Stomach smooth muscle (tissue), 2 donors: ENCODE data around the gene CADPS.

Source experiments
- H3K27ac ChIP-seq: one replicate; pipeline ENCODE4 v1.7.0; 2013; ENCODE audit warnings: mild to moderate bottlenecking, low read length, inconsistent platforms
- H3K27me3 ChIP-seq, 2 donors: one replicate each; pipeline ENCODE4 v1.7.0; 2013; ENCODE audit warnings: low read length in 2 of 2; ENCODE audit not compliant: insufficient read depth in 2 of 2, control insufficient read depth in 1 of 2
- H3K36me3 ChIP-seq, 2 donors: one replicate each; pipeline ENCODE4 v1.7.0; 2013; ENCODE audit warnings: low read length in 2 of 2; ENCODE audit not compliant: control insufficient read depth in 2 of 2, insufficient read depth in 2 of 2
- H3K4me1 ChIP-seq: one replicate; pipeline ENCODE4 v1.7.0; 2013; ENCODE audit warnings: low read length; ENCODE audit not compliant: control insufficient read depth, insufficient read depth
- H3K4me3 ChIP-seq, 2 donors: one replicate each; pipeline ENCODE4 v1.7.0; 2013; ENCODE audit warnings: low read length in 2 of 2
- H3K9ac ChIP-seq, 2 donors: one replicate each; pipeline ENCODE4 v1.7.0; 2013; ENCODE audit warnings: low read length in 2 of 2, mild to moderate bottlenecking in 1 of 2
- H3K9me3 ChIP-seq, 2 donors: one replicate each; pipeline ENCODE4 v1.7.0; 2013; ENCODE audit warnings: low read length in 2 of 2; ENCODE audit not compliant: control insufficient read depth in 2 of 2
- donor health status: healthy.
- donor health status: Pancreatic carcinoma.

CADPS gene

DNA sequence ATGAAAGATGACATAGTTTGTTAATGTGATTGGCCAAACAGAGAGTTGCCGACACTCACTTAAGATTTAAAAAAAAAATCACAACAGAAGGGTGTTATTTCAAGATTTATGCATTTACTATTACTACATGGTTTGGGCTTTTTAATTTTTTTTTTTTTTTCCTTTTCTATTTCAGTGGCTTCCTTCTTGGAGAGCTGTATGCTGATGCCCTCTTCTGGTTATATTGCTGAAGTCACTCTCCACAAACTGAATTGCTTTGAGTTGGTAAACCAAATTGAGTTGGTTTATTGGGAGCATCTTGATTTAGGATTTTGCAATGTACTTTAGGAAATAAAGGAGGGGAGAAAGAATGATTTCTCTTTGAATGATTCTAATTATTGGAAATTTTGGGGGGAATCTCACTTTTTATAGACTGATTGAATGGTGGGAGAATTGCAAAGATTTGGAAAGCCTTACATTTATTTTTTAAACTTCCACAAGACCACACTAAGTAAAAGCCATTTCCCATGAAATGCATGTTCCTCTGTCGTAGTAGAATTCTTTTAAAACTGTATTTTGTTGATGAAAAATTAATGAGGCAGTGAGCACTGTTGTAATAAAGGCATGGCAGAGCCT lies 315.3 kb downstream of the CADPS start:
- Histone ChIP-seq H3K9me3 (no peaks in the 10 kb centered on the region), H3K36me3 (no peaks in the 10 kb centered on the region), H3K4me1 (no peaks in the 10 kb centered on the region), H3K9ac (no peak overlapping the region), H3K4me3 (no peak overlapping the region), H3K27ac (no peak overlapping the region), H3K27me3 (no peaks in the 10 kb centered on the region)

DNA sequence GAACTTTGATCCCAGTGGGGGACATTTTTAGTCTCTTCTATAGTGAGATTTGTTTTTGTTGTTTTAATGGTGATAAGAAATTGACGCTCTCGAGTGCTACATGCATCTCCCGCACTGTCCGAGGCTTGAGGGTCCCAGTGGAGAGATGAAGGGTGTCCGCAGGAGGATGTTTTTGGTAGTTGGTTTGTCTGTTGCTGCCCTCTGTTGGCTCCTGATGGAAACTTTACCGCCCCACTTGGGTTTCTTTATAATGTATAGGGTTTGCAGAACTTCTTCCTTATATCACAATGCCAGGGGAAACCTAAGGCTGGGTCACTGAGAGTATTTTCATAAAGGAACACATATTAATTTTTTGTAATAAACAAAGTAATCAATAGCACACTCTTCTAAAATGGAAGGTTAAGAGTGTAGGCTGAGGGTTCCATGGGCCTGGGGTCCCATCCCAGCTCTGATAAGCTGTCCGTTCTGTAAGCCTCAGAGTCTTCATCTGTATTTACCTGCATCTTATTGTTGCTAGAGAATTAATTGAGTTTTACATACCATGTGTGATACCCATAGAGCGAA lies 316.6 kb downstream of the CADPS start:
- H3K36me3 ChIP-seq, result no peaks in the 10 kb centered on the region
- no peak overlapping the region for H3K27ac ChIP-seq
- no peak overlapping the region for H3K4me3 ChIP-seq
- no peaks in the 10 kb centered on the region for H3K4me1 ChIP-seq
- no peak overlapping the region for H3K9ac ChIP-seq
- H3K27me3 ChIP-seq, result no peaks in the 10 kb centered on the region
- no peaks in the 10 kb centered on the region for H3K9me3 ChIP-seq

DNA sequence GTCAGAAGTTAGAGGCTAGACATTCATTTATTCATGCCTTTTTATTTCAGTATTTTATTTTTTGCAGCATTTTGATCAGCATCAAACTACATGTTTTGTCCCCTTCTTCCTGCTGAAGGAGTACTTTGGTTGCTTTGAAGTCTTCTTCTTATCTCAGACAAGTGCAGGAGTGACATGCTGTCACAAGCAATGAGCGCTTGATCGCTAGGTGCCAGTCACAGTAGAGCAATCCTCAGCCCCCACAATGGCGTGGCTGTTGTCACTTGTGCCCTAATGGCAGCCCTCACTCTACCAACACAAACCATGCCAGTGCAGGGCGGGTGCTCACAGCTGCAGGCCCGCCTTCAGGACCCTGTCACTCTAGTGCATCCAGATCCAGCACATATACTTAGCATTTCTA lies 317.2 kb downstream of the CADPS start:
- H3K9ac ChIP-seq, result no peak overlapping the region
- no peaks in the 10 kb centered on the region for H3K27me3 ChIP-seq

DNA sequence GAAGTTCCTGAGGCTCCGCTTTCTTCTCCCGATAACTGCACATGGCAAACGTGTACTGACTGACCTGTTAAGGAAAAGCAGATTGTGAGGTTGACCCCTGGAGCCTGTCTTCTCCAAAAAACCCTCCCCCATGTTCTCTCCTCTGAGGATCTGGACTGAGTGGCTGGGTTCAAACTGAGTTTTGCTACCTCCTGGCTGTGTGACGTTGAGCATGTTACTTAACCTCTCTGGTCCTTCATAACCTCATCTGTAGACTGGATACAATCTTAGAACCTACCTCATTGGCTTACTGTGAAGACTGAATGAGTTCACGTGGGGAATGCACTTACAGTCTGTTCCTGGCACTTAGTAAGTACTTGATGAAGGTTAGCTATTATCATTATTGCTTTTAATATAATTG lies 317.8 kb downstream of the CADPS start:
- Histone ChIP-seq H3K27me3 (no peaks in the 10 kb centered on the region), H3K27ac (no peak overlapping the region)

More for the DNA sequence above, 317.2 kb downstream of the CADPS start:
- no peaks in the 10 kb centered on the region for H3K9me3 ChIP-seq
- H3K36me3 ChIP-seq, result no peaks in the 10 kb centered on the region
- H3K4me1 ChIP-seq, result no peaks in the 10 kb centered on the region
- no peak overlapping the region for H3K27ac ChIP-seq
- no peak overlapping the region for H3K4me3 ChIP-seq

DNA sequence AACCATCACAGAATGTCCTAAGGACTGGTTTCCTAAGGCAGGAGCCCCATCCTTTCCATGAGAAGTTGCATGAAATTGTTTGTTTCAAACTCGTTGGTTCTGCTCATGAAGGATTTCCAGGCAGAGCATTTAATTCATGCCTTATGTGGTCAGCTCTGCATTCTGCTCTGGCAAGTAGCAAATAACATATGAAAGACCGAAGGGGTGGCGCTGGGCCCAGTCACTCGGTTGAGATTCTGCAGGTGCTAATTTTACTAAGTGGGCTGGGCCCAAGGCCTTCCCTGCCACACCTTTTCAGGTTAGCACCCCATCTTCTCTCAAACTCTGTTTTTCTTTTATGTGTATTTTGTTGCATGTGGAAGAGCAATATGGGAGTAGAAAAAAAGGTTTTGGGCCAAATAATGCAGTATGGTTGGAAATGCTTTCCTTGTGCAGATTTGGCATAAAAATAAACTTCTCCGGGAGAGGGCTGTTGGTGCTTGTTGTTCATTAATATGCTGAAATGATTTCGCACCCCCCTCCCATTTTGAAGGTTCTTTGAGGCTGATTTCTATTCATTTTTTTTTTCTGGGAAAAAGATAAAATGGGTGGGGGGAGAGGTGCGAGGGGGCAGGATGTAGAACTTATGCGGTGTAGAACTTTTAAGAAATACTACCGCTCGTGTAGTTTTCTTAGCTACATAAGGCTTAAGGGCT lies 318.9 kb downstream of the CADPS start:
- Histone ChIP-seq H3K36me3 (no peaks in the 10 kb centered on the region), H3K9me3 (no peaks in the 10 kb centered on the region), H3K9ac (no peak overlapping the region), H3K27ac (no peak overlapping the region), H3K27me3 (peaks cover 0 to 3% of the 10 kb centered on the region in 2 donors), H3K4me1 (no peaks in the 10 kb centered on the region), H3K4me3 (no peak overlapping the region)

More for the DNA sequence above, 317.8 kb downstream of the CADPS start:
- no peaks in the 10 kb centered on the region for H3K4me1 ChIP-seq
- no peak overlapping the region for H3K9ac ChIP-seq
- no peaks in the 10 kb centered on the region for H3K9me3 ChIP-seq
- H3K4me3 ChIP-seq, result no peak overlapping the region
- no peaks in the 10 kb centered on the region for H3K36me3 ChIP-seq

DNA sequence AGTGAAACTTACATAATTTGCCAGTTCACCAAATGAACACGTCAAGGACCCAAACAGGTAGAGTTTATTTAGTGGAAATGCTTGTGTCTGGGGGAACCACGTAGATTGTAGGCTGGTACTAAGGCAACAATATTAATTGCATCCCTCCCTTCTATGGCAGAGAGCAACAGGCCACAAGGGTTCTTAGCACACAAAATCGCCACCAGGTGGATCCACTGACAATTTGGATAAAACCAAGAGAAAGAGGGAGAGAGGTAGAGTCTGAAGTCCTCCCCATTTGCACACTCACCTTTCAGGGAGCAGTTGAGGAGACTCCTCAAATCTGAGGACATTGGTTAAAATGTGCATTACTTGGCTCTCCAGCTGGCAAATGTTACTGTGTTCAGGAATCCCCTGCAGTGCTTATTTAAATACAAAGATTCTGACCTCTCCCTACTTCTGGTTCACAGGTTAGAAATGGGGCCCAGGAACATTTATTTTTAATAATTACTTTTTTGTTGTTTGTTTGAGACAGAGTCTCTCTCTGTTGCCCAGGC lies 320.9 kb downstream of the CADPS start:
- Histone ChIP-seq H3K27ac (no peak overlapping the region), H3K27me3 (peaks cover 0 to 3% of the 10 kb centered on the region in 2 donors), H3K4me1 (no peaks in the 10 kb centered on the region), H3K4me3 (no peak overlapping the region), H3K36me3 (no peaks in the 10 kb centered on the region), H3K9ac (no peak overlapping the region), H3K9me3 (no peaks in the 10 kb centered on the region)

DNA sequence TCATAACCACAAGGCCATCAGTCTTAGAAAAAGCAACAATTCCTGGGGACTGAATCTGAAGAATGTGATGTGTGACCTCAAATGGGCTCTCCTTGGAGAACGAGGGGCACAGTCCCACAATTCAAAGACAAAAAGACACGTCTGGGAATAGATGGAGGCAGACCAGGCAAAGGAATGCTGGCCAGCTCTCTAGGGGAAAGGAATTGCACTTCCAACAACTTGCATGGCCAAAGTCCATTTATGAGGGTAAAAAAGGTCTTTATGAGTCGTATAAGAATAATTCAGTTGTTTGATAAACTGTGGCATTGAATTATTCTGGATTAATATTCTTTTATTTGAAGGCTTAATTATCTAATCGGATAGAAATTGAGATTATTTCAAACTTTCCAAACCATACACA lies 321.4 kb downstream of the CADPS start:
- Histone ChIP-seq H3K9me3 (no peaks in the 10 kb centered on the region), H3K9ac (no peak overlapping the region), H3K4me1 (no peaks in the 10 kb centered on the region), H3K27me3 (peaks cover 0 to 3% of the 10 kb centered on the region in 2 donors), H3K27ac (no peak overlapping the region), H3K36me3 (no peaks in the 10 kb centered on the region), H3K4me3 (no peak overlapping the region)

DNA sequence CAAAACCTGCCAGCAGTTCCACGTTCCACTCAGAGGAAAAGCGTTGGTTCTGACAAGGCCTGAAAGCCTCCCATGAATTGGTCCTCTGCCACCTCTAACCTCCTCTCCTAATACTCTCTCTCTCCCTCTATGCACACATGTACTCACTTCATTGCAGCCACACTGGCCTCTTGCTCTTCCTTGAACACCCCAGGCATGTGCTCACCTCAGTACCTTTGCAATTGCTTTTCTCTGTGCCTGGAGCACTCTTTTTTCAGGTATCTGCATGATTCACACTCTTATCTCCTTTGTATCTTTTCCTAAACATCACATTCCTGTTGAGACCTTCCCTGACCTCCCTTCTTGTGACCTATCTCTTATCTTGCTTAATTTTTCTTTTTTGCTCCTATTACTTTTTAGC lies 323.7 kb downstream of the CADPS start:
- H3K9me3 ChIP-seq, result no peaks in the 10 kb centered on the region
- no peak overlapping the region for H3K4me3 ChIP-seq
- H3K9ac ChIP-seq, result no peak overlapping the region
- H3K4me1 ChIP-seq, result no peaks in the 10 kb centered on the region
- no peak overlapping the region for H3K27ac ChIP-seq
- no peaks in the 10 kb centered on the region for H3K36me3 ChIP-seq
- peaks cover 0 to 3% of the 10 kb centered on the region in 2 donors for H3K27me3 ChIP-seq

DNA sequence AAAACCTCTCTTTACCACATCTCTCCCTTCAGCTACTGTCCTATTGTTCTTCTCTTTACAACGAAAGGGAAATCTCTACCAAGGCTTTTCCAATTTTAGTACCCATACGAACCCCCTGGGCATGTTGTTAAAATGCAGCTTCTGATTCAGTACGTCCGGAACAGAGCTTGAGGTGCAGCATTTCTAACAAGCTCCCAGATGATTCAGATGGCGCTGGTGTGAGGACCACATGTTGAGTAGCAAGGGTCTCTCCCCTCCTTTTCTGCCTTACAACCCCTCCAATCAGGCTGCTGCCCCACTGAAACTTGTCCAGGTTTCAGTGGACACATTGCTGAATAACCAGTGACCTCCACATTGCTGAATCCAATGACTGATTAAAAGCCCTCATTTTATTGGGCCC lies 324.8 kb downstream of the CADPS start:
- no peaks in the 10 kb centered on the region for H3K9me3 ChIP-seq
- H3K36me3 ChIP-seq, result no peaks in the 10 kb centered on the region
- no peaks in the 10 kb centered on the region for H3K4me1 ChIP-seq
- no peak overlapping the region for H3K27ac ChIP-seq
- no peak overlapping the region for H3K9ac ChIP-seq
- H3K4me3 ChIP-seq, result no peak overlapping the region
- H3K27me3 ChIP-seq, result peaks cover 0 to 3% of the 10 kb centered on the region in 2 donors

DNA sequence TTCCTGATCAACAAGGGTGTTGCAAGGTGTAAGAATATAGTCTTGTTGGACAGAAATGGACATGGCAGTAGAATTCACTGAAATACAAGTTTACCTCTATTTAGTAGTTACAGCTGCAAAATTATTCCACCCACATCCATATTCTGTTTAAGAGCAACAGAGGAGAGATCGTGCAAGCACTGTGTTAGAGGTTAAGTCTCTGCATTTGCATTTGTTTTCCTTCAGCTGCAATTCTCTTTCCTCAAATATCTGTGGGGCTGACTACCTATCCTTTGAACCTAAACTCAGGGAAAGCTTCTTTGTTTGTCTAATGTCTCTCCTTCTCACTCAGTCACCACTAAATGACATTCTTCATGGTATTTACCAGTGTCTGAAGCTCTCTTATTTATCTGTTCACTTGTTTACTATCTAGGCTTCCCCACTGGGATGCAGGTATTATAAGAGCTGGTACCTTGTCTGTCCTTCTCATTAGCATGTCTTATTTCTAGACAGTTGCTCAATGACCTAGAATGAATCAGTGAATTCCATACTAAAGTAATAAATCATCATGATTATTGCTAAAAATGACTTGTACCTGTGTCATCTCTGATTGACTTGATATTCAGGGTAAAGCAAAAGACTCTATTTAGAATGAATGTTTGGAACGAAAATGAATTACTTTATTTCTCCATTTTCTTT lies 326.5 kb downstream of the CADPS start:
- Histone ChIP-seq H3K4me3 (no peak overlapping the region), H3K36me3 (no peaks in the 10 kb centered on the region), H3K9me3 (no peaks in the 10 kb centered on the region), H3K9ac (no peak overlapping the region), H3K4me1 (no peaks in the 10 kb centered on the region), H3K27ac (no peak overlapping the region), H3K27me3 (peaks cover 0 to 3% of the 10 kb centered on the region in 2 donors)
